ENCODE measurements around the gene USP25. TPM values are rescaled to one million over a fixed set of nuclear protein-coding genes. Genes with fewer than 3 reads are reported as not detected.

USP25 gene
- total RNA-seq, 1 donor from 2014 or later, result 54.5 TPM

DNA sequence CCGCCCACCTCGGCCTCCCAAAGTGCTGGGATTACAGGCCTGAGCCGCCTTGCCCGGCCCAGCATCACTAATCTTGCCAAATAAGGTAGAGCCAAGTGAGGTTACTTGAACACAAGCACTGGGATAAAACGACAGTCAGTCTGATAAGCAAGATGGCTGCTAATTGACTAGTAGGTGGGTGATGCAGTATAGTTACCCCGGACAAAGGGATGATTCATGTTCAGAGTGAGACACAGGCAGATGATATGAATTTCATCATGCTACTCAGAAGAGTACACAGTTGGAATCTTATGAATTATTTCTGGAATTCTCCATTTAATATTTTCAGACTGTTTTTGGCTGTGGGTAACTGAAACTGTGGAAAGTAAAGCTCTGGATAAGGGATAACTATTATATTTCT lies 178.4 kb downstream of the USP25 start:
- no peak for FAIRE-seq
- DNase-seq (ENCODE audit: low read depth), result peak; percentile 44
- Histone ChIP-seq H3K4me3 (ENCODE audit: low read depth, low read length) (no peak overlapping the region), H3K36me3 (ENCODE audit: control insufficient read depth, insufficient read depth, low read length) (no peaks in the 10 kb centered on the region), H3K27me3 (ENCODE audit: control insufficient read depth, insufficient read depth, low read length) (no peaks in the 10 kb centered on the region)
- TF ChIP-seq CTCF (IDR thresholded peaks at IDR 0.05; ENCODE audit: insufficient read depth, low read length, severe bottlenecking), result no peak

DNA sequence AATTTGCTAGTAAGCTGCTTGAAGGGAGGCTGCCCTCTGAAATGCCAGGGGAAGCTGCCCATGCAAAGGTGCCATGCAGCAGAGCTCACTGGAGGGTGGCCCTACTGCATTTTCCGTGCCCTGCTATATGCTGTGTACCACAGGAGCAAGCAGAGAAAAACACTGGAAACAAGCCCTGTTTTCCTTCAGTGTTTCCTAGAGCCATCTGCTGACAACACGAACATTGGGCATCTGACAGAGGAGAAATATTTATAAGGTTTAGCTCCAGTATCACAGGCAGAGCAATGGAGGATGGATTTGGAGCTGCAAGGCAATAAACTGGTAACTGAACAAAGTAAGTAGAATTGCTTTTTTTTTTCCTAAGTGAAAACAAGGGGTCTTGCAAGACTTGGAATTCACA lies 198.4 kb downstream of the USP25 start:
- H3K4me3 ChIP-seq (ENCODE audit: low read depth, low read length), result no peak overlapping the region
- H3K36me3 ChIP-seq (ENCODE audit: control insufficient read depth, insufficient read depth, low read length), result no peaks in the 10 kb centered on the region
- FAIRE-seq (no peak), DNase-seq (ENCODE audit: low read depth) (no peak)
- TF ChIP-seq CTCF (IDR thresholded peaks at IDR 0.05; ENCODE audit: insufficient read depth, low read length, severe bottlenecking), result no peak
- H3K27me3 ChIP-seq (ENCODE audit: control insufficient read depth, insufficient read depth, low read length), result no peaks in the 10 kb centered on the region

GRCh38 chr21:15928686-15929425 lies 199.1 kb downstream of the USP25 start:
- Histone ChIP-seq H3K27me3 (ENCODE audit: control insufficient read depth, insufficient read depth, low read length) (no peaks in the 10 kb centered on the region), H3K4me3 (ENCODE audit: low read depth, low read length) (no peak overlapping the region), H3K36me3 (ENCODE audit: control insufficient read depth, insufficient read depth, low read length) (no peaks in the 10 kb centered on the region)
- DNase-seq (ENCODE audit: low read depth) (no peak), FAIRE-seq (no peak)
- TF ChIP-seq CTCF (IDR thresholded peaks at IDR 0.05; ENCODE audit: insufficient read depth, low read length, severe bottlenecking), result no peak

- H3K27me3 ChIP-seq (ENCODE audit: control insufficient read depth, insufficient read depth, low read length), result no peaks in the 10 kb centered on the region
- no peaks in the 10 kb centered on the region for H3K36me3 ChIP-seq (ENCODE audit: control insufficient read depth, insufficient read depth, low read length)
- no peak for TF ChIP-seq CTCF (IDR thresholded peaks at IDR 0.05; ENCODE audit: insufficient read depth, low read length, severe bottlenecking)
- no peak overlapping the region for H3K4me3 ChIP-seq (ENCODE audit: low read depth, low read length)
- FAIRE-seq, result no peak
- DNase-seq (ENCODE audit: low read depth), result no peak
Measured at GRCh38 chr21:15929536-15929935, 199.8 kb downstream of the USP25 start.

Data from bronchial epithelial cell (primary cell).